K562 (cell line): ENCODE measurements around the gene CNDP2. TPM values are rescaled to one million over a fixed set of nuclear protein-coding genes. Genes with fewer than 3 reads are reported as not detected.

Experiments used
- CCNT2 ChIP-seq: IDR thresholded peaks from 2 replicates; pipeline ENCODE4 v1.6.1; 2011; ENCODE audit warnings: borderline replicate concordance, low read depth, mild to moderate bottlenecking, moderate library complexity, mixed read lengths, low read length; ENCODE audit not compliant: insufficient read length; ENCODE audit errors: extremely low read depth
- CTBP1 ChIP-seq: fragments of 450-650 bp; IDR thresholded peaks from 2 replicates; pipeline ENCODE4 v1.6.1; 2016; ENCODE audit warnings: borderline replicate concordance
- ETV1 ChIP-seq: fragments of 450-650 bp; conservative IDR thresholded peaks from 2 replicates; pipeline ENCODE4 v1.6.1; 2016; ENCODE audit warnings: missing genetic modification characterization, control low read depth, low read depth, missing compliant biosample characterization
- HDAC8 ChIP-seq: fragments of 450-650 bp; IDR thresholded peaks from 2 replicates; pipeline ENCODE4 v1.6.1; 2016; ENCODE audit warnings: mild to moderate bottlenecking, missing genetic modification characterization, moderate library complexity, missing compliant biosample characterization
- TAF15 ChIP-seq: fragments of 200-400 bp; formaldehyde crosslinking; IDR thresholded peaks from 2 replicates; pipeline ENCODE4 v1.6.1; 2017; ENCODE audit warnings: mild to moderate bottlenecking, low read depth, low read length, moderate library complexity
- TEAD4 ChIP-seq, 2 experiments: sonication (generic) in 1 of 2; formaldehyde crosslinking in 1 of 2; IDR thresholded peaks; 2 replicates each; pipeline versions ENCODE4 v1.6.1 to v1.8.0; 2012 to 2022; ENCODE audit warnings: borderline replicate concordance in 1 of 2, inconsistent platforms in 1 of 2, low read length in 1 of 2, mild to moderate bottlenecking in 1 of 2, missing genetic modification reagents in 1 of 2
- TRIM24 ChIP-seq, 2 experiments: fragments of 450-650 bp; IDR thresholded peaks; 2 replicates each; pipeline ENCODE4 v1.6.1; 2016
- ZNF717 ChIP-seq: fragments of 250-450 bp; sonication (Bioruptor Pico); IDR thresholded peaks from 2 replicates; pipeline ENCODE4 v1.5.0; 2021
- polyA plus RNA-seq, 8 experiments: library from polyadenylated mRNA; depleted of rRNA in 4 of 8; stranded (reverse) in 5 of 8; unstranded in 3 of 8; fragments of >200 nt; fragmentation: Nextera tagmentation in 2 of 8; fragmentation: Illumina TruSeq in 1 of 8; extraction: Ambion mirVana in 2 of 8; extraction: Trizol in 1 of 8; gene quantifications; 2 replicates each; pipeline versions ENCODE4 v1.2.1 to v1.2.3, GENCODE V29; 2011 to 2014; ENCODE audit warnings: inconsistent platforms in 1 of 8, missing spikeins in 1 of 8
- total RNA-seq, 7 experiments: library from RNA; depleted of rRNA in 6 of 7; stranded (reverse); fragments of >200 nt in 6 of 7; fragmentation: Illumina TruSeq in 2 of 7; extraction: Trizol in 2 of 7; gene quantifications; 2 replicates each; pipeline versions ENCODE4 v1.2.1 to v1.2.3, GENCODE V29; 2011 to 2021; ENCODE audit warnings: low replicate concordance in 1 of 7
- TF ChIP-seq, protein P1 (sequence below): fragments of 450-650 bp; IDR thresholded peaks from 2 replicates; pipeline ENCODE4 v1.6.1; 2016; ENCODE audit warnings: mild to moderate bottlenecking, moderate library complexity
- TF ChIP-seq, protein P2 (sequence below): sonication (generic); formaldehyde crosslinking; IDR thresholded peaks from 2 replicates; pipeline ENCODE4 v1.8.0; 2022; ENCODE audit warnings: missing genetic modification reagents, mild to moderate bottlenecking, moderate library complexity, borderline replicate concordance
- TF ChIP-seq, protein P3 (sequence below): sonication (generic); formaldehyde crosslinking; IDR thresholded peaks from 2 replicates; pipeline ENCODE4 v1.8.0; 2022; ENCODE audit warnings: mild to moderate bottlenecking, missing genetic modification reagents

The CNDP2 gene
- total and polyA plus RNA-seq, 9 of the 15 experiments (the other 6 are each of a cell fraction or from before 2014, with no cell fraction given), result 34.1 to 128 (median 53.8) TPM

DNA sequence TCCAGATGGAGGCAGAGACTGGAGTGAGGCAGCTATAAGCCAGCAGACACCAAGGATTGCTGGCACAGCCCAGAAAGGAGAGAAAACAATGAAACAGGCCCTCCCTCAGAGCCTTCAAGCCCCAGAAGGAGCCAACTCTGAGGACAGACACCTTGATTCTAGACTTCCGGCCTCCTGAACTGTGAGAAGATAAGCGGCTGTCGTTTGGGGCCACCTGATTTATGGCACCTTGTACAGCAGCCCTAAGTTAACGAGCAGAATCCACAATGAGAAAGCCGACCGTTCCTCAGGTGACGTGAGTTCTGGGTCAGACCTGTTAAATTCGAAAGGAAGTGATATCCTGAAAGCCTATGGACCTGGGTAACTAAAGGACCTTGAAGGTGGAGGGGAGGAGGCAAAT is 7.3 kb upstream of the CNDP2 start (continued):
- TF ChIP-seq, protein P1, sequence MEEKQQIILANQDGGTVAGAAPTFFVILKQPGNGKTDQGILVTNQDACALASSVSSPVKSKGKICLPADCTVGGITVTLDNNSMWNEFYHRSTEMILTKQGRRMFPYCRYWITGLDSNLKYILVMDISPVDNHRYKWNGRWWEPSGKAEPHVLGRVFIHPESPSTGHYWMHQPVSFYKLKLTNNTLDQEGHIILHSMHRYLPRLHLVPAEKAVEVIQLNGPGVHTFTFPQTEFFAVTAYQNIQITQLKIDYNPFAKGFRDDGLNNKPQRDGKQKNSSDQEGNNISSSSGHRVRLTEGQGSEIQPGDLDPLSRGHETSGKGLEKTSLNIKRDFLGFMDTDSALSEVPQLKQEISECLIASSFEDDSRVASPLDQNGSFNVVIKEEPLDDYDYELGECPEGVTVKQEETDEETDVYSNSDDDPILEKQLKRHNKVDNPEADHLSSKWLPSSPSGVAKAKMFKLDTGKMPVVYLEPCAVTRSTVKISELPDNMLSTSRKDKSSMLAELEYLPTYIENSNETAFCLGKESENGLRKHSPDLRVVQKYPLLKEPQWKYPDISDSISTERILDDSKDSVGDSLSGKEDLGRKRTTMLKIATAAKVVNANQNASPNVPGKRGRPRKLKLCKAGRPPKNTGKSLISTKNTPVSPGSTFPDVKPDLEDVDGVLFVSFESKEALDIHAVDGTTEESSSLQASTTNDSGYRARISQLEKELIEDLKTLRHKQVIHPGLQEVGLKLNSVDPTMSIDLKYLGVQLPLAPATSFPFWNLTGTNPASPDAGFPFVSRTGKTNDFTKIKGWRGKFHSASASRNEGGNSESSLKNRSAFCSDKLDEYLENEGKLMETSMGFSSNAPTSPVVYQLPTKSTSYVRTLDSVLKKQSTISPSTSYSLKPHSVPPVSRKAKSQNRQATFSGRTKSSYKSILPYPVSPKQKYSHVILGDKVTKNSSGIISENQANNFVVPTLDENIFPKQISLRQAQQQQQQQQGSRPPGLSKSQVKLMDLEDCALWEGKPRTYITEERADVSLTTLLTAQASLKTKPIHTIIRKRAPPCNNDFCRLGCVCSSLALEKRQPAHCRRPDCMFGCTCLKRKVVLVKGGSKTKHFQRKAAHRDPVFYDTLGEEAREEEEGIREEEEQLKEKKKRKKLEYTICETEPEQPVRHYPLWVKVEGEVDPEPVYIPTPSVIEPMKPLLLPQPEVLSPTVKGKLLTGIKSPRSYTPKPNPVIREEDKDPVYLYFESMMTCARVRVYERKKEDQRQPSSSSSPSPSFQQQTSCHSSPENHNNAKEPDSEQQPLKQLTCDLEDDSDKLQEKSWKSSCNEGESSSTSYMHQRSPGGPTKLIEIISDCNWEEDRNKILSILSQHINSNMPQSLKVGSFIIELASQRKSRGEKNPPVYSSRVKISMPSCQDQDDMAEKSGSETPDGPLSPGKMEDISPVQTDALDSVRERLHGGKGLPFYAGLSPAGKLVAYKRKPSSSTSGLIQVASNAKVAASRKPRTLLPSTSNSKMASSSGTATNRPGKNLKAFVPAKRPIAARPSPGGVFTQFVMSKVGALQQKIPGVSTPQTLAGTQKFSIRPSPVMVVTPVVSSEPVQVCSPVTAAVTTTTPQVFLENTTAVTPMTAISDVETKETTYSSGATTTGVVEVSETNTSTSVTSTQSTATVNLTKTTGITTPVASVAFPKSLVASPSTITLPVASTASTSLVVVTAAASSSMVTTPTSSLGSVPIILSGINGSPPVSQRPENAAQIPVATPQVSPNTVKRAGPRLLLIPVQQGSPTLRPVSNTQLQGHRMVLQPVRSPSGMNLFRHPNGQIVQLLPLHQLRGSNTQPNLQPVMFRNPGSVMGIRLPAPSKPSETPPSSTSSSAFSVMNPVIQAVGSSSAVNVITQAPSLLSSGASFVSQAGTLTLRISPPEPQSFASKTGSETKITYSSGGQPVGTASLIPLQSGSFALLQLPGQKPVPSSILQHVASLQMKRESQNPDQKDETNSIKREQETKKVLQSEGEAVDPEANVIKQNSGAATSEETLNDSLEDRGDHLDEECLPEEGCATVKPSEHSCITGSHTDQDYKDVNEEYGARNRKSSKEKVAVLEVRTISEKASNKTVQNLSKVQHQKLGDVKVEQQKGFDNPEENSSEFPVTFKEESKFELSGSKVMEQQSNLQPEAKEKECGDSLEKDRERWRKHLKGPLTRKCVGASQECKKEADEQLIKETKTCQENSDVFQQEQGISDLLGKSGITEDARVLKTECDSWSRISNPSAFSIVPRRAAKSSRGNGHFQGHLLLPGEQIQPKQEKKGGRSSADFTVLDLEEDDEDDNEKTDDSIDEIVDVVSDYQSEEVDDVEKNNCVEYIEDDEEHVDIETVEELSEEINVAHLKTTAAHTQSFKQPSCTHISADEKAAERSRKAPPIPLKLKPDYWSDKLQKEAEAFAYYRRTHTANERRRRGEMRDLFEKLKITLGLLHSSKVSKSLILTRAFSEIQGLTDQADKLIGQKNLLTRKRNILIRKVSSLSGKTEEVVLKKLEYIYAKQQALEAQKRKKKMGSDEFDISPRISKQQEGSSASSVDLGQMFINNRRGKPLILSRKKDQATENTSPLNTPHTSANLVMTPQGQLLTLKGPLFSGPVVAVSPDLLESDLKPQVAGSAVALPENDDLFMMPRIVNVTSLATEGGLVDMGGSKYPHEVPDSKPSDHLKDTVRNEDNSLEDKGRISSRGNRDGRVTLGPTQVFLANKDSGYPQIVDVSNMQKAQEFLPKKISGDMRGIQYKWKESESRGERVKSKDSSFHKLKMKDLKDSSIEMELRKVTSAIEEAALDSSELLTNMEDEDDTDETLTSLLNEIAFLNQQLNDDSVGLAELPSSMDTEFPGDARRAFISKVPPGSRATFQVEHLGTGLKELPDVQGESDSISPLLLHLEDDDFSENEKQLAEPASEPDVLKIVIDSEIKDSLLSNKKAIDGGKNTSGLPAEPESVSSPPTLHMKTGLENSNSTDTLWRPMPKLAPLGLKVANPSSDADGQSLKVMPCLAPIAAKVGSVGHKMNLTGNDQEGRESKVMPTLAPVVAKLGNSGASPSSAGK, result 0 out of 2 replicates have a peak, but pooled peaks have one; percentile 0
- TF ChIP-seq, protein P2, sequence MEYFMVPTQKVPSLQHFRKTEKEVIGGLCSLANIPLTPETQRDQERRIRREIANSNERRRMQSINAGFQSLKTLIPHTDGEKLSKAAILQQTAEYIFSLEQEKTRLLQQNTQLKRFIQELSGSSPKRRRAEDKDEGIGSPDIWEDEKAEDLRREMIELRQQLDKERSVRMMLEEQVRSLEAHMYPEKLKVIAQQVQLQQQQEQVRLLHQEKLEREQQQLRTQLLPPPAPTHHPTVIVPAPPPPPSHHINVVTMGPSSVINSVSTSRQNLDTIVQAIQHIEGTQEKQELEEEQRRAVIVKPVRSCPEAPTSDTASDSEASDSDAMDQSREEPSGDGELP (CRISPR knock-in tag), result no peak
- TF ChIP-seq, protein P3, sequence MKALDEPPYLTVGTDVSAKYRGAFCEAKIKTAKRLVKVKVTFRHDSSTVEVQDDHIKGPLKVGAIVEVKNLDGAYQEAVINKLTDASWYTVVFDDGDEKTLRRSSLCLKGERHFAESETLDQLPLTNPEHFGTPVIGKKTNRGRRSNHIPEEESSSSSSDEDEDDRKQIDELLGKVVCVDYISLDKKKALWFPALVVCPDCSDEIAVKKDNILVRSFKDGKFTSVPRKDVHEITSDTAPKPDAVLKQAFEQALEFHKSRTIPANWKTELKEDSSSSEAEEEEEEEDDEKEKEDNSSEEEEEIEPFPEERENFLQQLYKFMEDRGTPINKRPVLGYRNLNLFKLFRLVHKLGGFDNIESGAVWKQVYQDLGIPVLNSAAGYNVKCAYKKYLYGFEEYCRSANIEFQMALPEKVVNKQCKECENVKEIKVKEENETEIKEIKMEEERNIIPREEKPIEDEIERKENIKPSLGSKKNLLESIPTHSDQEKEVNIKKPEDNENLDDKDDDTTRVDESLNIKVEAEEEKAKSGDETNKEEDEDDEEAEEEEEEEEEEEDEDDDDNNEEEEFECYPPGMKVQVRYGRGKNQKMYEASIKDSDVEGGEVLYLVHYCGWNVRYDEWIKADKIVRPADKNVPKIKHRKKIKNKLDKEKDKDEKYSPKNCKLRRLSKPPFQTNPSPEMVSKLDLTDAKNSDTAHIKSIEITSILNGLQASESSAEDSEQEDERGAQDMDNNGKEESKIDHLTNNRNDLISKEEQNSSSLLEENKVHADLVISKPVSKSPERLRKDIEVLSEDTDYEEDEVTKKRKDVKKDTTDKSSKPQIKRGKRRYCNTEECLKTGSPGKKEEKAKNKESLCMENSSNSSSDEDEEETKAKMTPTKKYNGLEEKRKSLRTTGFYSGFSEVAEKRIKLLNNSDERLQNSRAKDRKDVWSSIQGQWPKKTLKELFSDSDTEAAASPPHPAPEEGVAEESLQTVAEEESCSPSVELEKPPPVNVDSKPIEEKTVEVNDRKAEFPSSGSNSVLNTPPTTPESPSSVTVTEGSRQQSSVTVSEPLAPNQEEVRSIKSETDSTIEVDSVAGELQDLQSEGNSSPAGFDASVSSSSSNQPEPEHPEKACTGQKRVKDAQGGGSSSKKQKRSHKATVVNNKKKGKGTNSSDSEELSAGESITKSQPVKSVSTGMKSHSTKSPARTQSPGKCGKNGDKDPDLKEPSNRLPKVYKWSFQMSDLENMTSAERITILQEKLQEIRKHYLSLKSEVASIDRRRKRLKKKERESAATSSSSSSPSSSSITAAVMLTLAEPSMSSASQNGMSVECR (CRISPR knock-in tag), result no peak
- TF ChIP-seq TEAD4 (IDR thresholded peaks at IDR 0.05; ENCODE audit: low read length), result peak; percentile 21; the same call in 1 of the 2 replicates
- no peak for TF ChIP-seq TEAD4 (CRISPR knock-in tag; IDR thresholded peaks at IDR 0.05; ENCODE audit: borderline replicate concordance)
- 0 out of 2 replicates have a peak, but pooled peaks have one; percentile 49 for TF ChIP-seq CTBP1
- TF ChIP-seq CCNT2, result no peak
- no peak for TF ChIP-seq ZNF717 (CRISPR knock-in tag)
- TF ChIP-seq TRIM24 (IDR thresholded peaks at IDR 0.05), result no peak
- peak; percentile 65 for TF ChIP-seq ETV1 (tag)
- TF ChIP-seq HDAC8 (tag), result no peak
- TF ChIP-seq TAF15, result no peak
